PC-3 (cell line): ENCODE results near the gene GPR78. TPM values are rescaled to one million over a fixed set of nuclear protein-coding genes. Genes with fewer than 3 reads are reported as not detected.
A peak's percentile ranks its signal among the peaks of the same experiment; 100 is the strongest.

Experiments
- ATAC-seq: fragments of 200-7000 bp; cut with Tn5 transposase; 2 replicates; pipeline ENCODE4 v1.9.1; 2020; ENCODE audit warnings: mild to moderate bottlenecking, moderate library complexity
- BruUV-seq: library from RNA; stranded (reverse); fragments of 400-500 nt; replicated peaks from 2 replicates; lab custom pipeline; 2021; lab: Mats Ljungman, UMichigan
- CTCF ChIA-PET: fragments of 300-600 bp; sonication (Branson Sonifier 250); formaldehyde crosslinking; loops from one replicate; lab custom pipeline; 2022; ENCODE audit warnings: antibody characterized with exemption; lab: Charles Lee
- POLR2A ChIA-PET: fragments of 300-600 bp; sonication (Branson Sonifier 250); formaldehyde crosslinking; loops from one replicate; lab custom pipeline; 2022; ENCODE audit warnings: antibody characterized with exemption; ENCODE audit not compliant: unreplicated experiment; lab: Charles Lee
- DNase-seq: peaks from one replicate; pipeline ENCODE4 v3.0.0-alpha.2; 2015
- H2AFZ ChIP-seq: fragments of 300-600 bp; sonication (generic); 2 replicates; pipeline ENCODE4 v1.6.0; 2016; ENCODE audit warnings: antibody characterized with exemption, low read length
- H3F3A ChIP-seq: fragments of 300-600 bp; sonication (generic); one replicate; pipeline ENCODE4 v1.6.0; 2017; ENCODE audit warnings: antibody characterized with exemption, low read length, control low read depth, mild to moderate bottlenecking; ENCODE audit not compliant: unreplicated experiment
- H3K27ac ChIP-seq: fragments of 300-600 bp; sonication (generic); 2 replicates; pipeline ENCODE4 v1.5.1; 2016; ENCODE audit warnings: mild to moderate bottlenecking, low read length
- H3K27me3 ChIP-seq: fragments of 300-600 bp; sonication (generic); 2 replicates; pipeline ENCODE4 v1.6.1; 2016; ENCODE audit warnings: low read length, mixed read lengths
- H3K36me3 ChIP-seq: fragments of 300-600 bp; sonication (generic); 2 replicates; pipeline ENCODE4 v1.6.1; 2016; ENCODE audit warnings: low read depth, mixed run types, low read length, mixed read lengths
- H3K4me1 ChIP-seq: fragments of 300-600 bp; sonication (generic); 2 replicates; pipeline ENCODE4 v1.5.1; 2016; ENCODE audit warnings: low read length; ENCODE audit not compliant: insufficient read depth
- H3K4me2 ChIP-seq: fragments of 300-600 bp; sonication (generic); 2 replicates; pipeline ENCODE4 v1.6.0; 2016; ENCODE audit warnings: low read length
- H3K4me3 ChIP-seq: fragments of 300-600 bp; sonication (generic); 2 replicates; pipeline ENCODE4 v1.5.1; 2016; ENCODE audit warnings: mild to moderate bottlenecking, low read length, mixed read lengths
- H3K79me2 ChIP-seq: fragments of 300-600 bp; sonication (generic); 2 replicates; pipeline ENCODE4 v1.6.1; 2017; ENCODE audit warnings: low read length, mixed read lengths
- H3K9ac ChIP-seq: fragments of 300-600 bp; sonication (generic); 2 replicates; pipeline ENCODE4 v1.6.0; 2016; ENCODE audit warnings: mild to moderate bottlenecking, low read length
- H3K9me2 ChIP-seq: fragments of 300-600 bp; sonication (generic); replicated peaks from 2 replicates; pipeline ENCODE4 v1.6.1; 2016; ENCODE audit warnings: mixed run types, low read length, mixed read lengths
- H3K9me3 ChIP-seq: fragments of 300-600 bp; sonication (generic); 2 replicates; pipeline ENCODE4 v1.6.1; 2016; ENCODE audit warnings: low read length, mixed read lengths
- H4K20me1 ChIP-seq: fragments of 300-600 bp; sonication (generic); 2 replicates; pipeline ENCODE4 v1.6.1; 2016; ENCODE audit warnings: low read length, mixed read lengths
- CTCF ChIP-seq: fragments of 300-600 bp; sonication (generic); conservative IDR thresholded peaks from 2 replicates; pipeline ENCODE4 v1.5.1; 2017; ENCODE audit warnings: antibody characterized with exemption, low read depth, mild to moderate bottlenecking, low read length
- EZH2 ChIP-seq: fragments of 300-600 bp; sonication (generic); IDR thresholded peaks from one replicate; pipeline ENCODE4 v1.6.1; 2017; ENCODE audit warnings: antibody characterized with exemption, mild to moderate bottlenecking, low read length; ENCODE audit not compliant: unreplicated experiment
- EZH2phosphoT487 ChIP-seq: fragments of 300-600 bp; sonication (generic); IDR thresholded peaks from 2 replicates; pipeline ENCODE4 v1.6.1; 2018; ENCODE audit warnings: mild to moderate bottlenecking, antibody characterized with exemption, low read length, borderline replicate concordance
- intact Hi-C: fragments of 100-400 bp; cut with micrococcal nuclease; formaldehyde crosslinking; loops from 2 replicates; pipeline ENCODE4 v1.9.0; 2023
- total RNA-seq: library from RNA; depleted of rRNA; stranded (reverse); fragments of >200 nt; gene quantifications from 2 replicates; pipeline ENCODE4 v1.2.3, GENCODE V29; 2014

GPR78 gene
- total RNA-seq, 1 experiment from 2014 or later = 2.0 TPM

GRCh38 chr4:8592366-8593263 lies 12.4 kb downstream of the GPR78 start, which contains the start of gene CPZ:
TSS of gene CPZ (plus strand) at chr4:8592765. CDS start at chr4:8592834, 69 bp downstream.
- H4K20me1 ChIP-seq = no peaks in the 10 kb centered on the region
- no peaks in the 10 kb centered on the region for H3K36me3 ChIP-seq
- peak within 1 kb of the TSS; percentile 70 for H2AFZ ChIP-seq
- BruUV-seq = no TSS peak
- H3K9ac ChIP-seq = peak within 1 kb of the TSS; percentile 58
- no peaks in the 10 kb centered on the region for H3F3A ChIP-seq
- POLR2A ChIA-PET = no interaction called here
- H3K27ac ChIP-seq = no peak within 1 kb of the TSS
- peak within 1 kb of the TSS; percentile 86 for H3K4me2 ChIP-seq
- H3K9me3 ChIP-seq = no peaks in the 10 kb centered on the region
- TF ChIP-seq EZH2 (no peak), EZH2phosphoT487 (no peak), CTCF (no peak)
- peaks cover 7% of the 10 kb centered on the region; the same call in 1 of the 2 replicates for H3K4me1 ChIP-seq
- intact Hi-C loops = loop anchor here (5.0 kb wide), 1 partner anchor 45 kb away; no protein-coding TSS in a partner anchor
- H3K4me3 ChIP-seq = peak within 1 kb of the TSS; percentile 76
- CTCF ChIA-PET = no interaction called here
- ATAC-seq = peak; percentile 73
- peaks cover 21% of the 10 kb centered on the region; the same call in 1 of the 2 replicates for H3K79me2 ChIP-seq
- peak; percentile 51 for DNase-seq
- no peaks in the 10 kb centered on the region for H3K9me2 ChIP-seq
- no peaks in the 10 kb centered on the region for H3K27me3 ChIP-seq

- H3K9ac ChIP-seq = peak overlapping the region; percentile 58
- H3K9me2 ChIP-seq = no peaks in the 10 kb centered on the region
- DNase-seq (no peak), ATAC-seq (peak; percentile 16)
- intact Hi-C loops = loop anchor here (1.0 to 5.0 kb wide), 2 partner anchors 46 to 125 kb away; no protein-coding TSS in a partner anchor
- H3K27ac ChIP-seq = no peak overlapping the region
- peak overlapping the region; percentile 76 for H3K4me3 ChIP-seq
- BruUV-seq = TSS peak; percentile 37
- H3K79me2 ChIP-seq = peaks cover 21% of the 10 kb centered on the region; the same call in 1 of the 2 replicates
- POLR2A ChIA-PET = no interaction called here
- H3K36me3 ChIP-seq = no peaks in the 10 kb centered on the region
- no peaks in the 10 kb centered on the region for H3F3A ChIP-seq
- peaks cover 7% of the 10 kb centered on the region; the same call in 1 of the 2 replicates for H3K4me1 ChIP-seq
- no peaks in the 10 kb centered on the region for H3K9me3 ChIP-seq
- TF ChIP-seq EZH2phosphoT487 (no peak), CTCF (no peak), EZH2 (no peak)
- H3K4me2 ChIP-seq = peak overlapping the region; percentile 86
- CTCF ChIA-PET = no interaction called here
- no peaks in the 10 kb centered on the region for H3K27me3 ChIP-seq
- no peaks in the 10 kb centered on the region for H4K20me1 ChIP-seq
- peak overlapping the region; percentile 70 for H2AFZ ChIP-seq
Observed at GRCh38 chr4:8593264-8594096, 13.3 kb downstream of the GPR78 start.
